NK-92 (cell line): ENCODE results near the gene UQCRQ.
"Not testable (repeated sequence)": the region's sequence is repeated elsewhere in the genome, so short reads cannot be mapped to it uniquely, and the experiment has no call there.

Source experiments
- DNase-seq: peaks from one replicate; lab custom pipeline; 2025; ENCODE audit not compliant: unreplicated experiment; lab: John Stamatoyannopoulos, UW

The UQCRQ gene

DNA sequence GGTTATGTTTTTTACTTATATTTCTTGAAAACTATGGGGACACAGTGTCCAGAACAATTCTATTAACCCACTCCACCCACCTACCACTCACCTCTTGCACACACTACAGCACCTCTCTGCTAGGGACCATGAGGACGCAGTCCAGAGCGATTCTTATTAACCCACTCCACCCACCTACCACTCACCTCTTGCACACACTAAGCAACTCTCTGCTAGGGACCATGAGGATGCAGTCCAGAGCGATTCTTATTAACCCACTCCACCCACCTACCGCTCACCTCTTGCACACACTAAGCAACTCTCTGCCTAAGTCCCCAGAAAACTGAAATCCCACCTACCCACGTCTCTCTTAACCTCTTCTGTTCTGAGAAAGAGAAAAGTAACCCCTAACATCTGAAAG lies 33.8 kb upstream of the UQCRQ start:
- DNase-seq, result no peak

DNA sequence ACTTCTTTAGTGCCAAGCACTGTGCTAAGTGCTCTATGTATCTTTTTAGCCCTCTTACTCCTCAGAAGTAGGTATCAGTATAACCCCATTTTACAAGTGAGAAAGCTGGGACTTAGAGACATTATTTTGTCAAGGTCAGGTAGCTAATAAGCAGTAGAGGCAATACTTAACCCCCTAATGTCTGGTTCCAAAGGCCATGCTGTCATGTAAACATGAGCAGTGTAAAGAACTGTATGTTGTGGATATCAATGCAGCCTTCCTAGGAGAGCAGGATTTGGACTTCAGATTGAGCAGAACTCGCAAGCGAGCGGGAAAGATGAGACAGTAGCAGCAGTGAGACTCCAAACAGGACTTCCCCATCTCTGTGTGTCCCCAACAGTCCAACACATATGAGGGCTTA lies 32.4 kb upstream of the UQCRQ start:
- DNase-seq, result no peak

DNA sequence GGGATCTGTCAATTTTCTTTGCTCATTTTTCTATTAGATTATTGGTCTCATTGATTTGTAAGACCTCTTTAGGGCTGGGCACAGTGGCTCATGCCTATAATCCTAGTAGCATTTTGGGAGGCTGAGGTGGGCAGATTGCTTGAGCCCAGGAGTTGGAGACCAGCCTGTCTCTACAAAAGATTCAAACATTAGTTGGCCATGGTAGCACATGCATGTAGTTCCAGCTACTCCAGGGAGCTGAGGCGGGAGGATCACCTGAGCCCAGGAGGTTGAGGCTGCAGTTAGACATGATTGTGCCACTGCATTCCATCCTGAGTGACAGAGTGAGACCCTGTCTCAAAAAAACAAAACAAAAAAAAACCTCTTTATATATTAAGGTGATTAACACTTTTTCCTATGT lies 29.6 kb upstream of the UQCRQ start:
- DNase-seq, result no peak

DNA sequence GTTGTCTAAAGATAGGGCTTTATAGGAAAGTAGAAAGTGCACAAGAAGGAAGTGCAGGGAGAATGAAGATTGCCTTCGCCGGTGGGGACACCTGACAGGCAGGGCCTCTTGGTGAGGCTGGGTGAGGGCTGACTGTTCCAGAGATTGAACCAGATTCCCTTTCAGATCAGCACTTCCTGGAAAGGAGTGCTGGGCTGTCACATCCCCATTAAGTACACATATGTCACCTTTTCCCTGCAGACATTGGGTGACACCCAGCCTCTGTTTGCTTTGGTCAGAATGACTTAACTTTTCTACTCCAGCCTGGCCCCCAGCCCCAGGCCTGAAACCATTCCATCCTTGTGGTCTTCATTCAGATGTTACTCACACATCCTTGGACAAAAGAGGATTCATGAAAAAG lies 28.6 kb upstream of the UQCRQ start:
- no peak for DNase-seq

DNA sequence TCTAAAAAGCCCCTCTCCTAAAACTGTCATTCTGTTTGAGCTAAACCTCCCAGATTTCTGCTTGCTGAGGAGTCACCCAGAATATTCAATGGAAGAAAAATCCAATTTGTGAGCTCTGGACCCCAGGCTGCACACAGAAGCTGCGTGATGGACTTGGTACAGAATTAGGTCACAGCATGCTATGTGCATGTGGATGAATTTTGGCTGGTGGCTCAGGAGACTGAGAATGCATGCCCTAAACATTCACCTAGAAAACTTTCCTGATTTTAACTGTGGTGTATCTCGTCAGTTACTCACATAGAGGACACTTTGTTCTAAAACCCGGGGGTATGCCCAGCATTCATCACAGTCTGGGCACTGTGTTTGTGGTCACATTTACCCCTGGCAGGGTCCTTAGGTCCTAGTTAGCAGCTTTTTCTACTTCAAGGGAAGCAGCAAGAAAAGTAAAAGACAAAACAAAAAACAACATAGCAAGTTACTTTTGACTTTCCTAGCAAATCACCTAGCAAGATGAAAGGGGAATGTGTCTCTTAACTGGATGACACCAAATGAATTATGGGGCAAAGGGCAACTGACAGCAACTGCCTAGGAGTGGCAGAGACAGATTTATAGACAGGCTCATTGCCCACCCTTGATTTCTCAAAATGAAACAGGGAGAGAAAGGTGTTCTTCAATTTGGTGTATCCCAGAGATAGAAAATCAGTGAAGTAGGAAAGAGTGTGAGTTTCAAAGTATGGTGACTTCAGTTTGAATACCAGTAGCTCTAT lies 27.7 kb upstream of the UQCRQ start:
- DNase-seq, result no peak

DNA sequence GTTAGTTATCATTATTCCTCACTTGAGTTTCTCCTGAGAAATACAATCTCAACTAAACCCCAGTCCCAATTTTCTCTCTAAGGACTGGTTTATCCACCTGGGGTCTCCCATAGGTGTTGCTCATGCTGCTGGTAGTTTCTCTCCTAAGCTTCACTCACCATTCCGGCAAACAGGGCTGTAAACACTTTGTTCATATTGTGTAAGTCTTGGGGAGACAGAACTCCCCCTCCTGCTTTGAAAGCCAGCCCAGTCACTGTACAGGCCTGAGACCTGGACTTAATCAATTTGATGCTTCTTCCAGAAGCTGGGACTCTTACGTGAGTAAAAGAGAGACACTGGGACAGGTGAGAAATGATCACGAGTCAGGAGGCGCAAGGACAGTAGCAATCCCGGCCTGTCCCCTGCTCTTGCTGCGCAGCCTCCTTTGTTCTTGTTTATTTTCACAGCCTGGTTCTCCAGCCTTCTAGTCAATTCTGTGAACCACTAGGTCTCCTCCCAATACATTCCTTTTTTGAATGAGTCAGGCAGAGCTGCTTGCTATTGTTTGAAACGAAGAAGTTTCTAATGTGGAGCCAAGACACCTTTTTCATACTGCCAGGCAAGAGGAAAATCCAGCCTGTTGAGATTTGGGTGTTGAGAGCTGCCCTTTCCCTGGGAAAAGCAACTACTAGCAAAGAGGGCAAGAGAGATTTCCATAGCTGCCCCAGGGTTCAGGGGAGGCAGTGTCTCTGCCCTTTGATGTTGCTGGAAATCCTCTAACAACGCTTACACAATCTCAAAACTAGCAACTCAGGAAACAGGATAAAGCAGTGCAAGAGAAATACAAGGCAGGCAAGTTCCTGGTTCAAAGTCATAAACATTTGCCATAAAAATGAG lies 26.8 kb upstream of the UQCRQ start:
- DNase-seq, result no peak

DNA sequence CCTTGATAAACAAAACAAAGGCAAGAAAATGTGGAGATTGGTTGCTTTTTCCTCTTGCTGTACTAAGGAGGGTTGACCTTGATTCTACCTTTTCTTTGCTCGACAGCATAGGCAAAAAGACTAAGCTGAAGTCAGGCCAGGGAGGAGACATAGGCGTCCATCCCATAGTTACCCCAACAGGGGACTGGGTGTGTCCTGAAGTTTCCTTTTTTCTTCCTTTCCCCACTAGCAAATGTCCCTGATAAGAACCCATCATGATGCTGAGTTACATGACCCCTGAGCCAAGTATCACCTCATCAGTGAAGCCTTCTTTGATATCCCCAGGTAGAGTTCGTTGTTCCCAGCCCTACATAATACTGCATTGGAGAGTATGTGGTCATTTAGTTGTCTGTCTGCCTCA lies 26.1 kb upstream of the UQCRQ start:
- DNase-seq, result no peak

DNA sequence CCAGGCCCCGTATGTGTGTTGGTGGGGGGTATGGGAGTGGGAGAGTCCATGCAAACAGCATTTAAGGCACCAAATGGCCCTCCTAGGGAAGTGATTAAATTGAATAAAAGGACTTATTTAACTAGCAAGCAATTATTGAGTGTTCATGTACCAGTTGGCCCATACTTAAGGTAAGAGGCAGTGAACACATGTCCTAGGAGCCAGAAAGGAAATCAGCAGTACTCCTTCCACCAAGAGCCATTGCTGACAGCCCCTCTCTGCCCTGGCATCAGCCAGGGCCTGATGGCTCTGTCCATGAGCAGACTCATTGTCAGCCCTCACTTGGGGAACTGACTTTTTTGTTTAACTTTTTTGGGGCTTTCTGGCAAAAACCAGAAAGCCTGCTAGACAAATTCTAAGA lies 25.5 kb upstream of the UQCRQ start:
- DNase-seq, result no peak

DNA sequence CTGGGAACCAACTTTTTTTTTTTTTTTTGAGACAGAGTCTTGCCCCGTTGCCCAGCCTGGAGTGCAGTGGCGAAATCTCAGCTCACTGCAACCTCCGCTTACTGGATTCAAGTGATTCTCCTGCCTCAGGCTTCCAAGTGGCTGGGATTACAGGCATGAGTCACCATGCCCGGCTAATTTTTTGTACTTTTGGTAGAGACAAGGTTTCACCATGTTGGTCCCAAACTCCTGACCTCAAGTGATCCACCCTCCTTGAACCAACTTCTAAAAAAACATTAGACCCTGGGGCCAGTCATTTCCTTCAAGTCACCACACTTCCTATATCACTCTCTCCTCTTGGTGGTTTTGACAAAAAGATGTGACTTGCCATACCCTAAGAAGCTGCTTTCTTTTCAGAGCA lies 25.1 kb upstream of the UQCRQ start:
- DNase-seq, result no peak

DNA sequence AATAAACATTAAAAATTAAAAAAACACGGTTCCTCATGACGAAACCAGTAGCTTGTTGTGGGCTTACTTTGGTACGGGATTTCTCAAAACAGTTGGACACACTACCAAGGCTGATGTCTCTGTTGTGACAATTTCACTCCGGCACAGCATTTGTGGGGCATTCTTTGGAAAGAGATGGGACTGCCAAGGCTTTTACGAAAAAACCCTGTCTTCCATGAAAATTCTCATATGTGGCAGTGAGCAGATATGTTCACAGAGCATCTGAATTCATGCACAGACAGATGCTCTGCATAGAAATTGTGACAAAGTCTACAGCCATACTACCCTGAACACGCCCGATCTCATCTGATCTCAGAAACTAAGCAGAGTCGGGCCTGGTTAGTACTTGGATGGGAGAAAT lies 18.2 kb upstream of the UQCRQ start:
- no peak for DNase-seq

DNA sequence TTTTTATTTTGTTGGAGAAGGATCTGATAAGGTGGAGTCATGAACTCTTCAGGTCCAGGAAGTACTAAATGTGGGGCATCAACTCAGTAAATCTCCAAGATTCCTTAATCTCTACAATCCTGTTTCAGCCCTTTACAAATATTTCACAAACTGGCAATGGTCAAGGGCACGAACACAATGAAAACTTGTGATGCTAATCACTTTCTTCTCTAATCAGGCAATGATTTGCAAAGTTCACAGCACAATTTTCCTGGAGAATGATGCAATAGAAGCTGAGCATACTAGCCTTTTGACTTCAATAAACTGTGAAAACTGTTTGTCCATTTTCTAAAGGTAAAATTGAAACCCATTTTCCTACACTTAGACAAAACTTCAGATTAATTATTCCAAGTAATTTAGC lies 17.1 kb upstream of the UQCRQ start:
- DNase-seq, result no peak

DNA sequence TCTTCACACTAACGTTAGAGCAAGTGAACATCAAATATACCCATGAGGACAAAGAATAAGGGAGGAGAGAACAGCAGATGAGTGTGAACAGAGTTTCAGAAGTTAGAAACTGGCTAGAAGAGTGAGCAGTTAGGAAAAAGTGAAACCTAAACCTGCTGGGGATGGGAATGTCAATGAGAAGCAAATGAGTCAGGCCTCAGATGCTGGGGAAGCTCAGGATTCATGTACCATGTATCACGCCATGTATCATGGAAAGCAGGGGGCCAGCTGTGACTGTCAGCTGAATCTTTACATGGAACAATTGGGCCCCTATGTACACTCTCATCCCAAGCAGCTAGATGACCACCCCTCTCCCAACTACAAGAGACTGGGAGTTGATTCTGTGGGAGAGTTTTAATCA lies 16.4 kb upstream of the UQCRQ start:
- no peak for DNase-seq

DNA sequence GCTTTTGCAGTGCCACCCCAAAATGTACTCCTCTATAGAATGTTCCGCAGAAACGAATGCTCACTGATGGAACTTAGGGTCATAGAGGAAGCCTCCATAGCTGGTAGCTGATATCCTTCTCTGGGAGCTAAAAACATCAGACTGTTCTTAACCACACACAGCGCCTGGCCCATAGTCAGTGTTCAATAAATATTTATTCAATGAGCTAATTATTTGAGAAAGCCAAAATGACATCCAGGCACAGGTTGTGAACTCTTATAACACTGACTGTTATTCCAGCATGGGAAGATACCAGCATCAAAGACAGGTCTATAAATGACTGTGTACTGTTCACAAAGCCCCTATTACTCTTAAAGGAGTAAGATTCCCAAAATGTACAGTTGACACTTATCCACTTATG lies 13.1 kb upstream of the UQCRQ start:
- DNase-seq, result no peak

DNA sequence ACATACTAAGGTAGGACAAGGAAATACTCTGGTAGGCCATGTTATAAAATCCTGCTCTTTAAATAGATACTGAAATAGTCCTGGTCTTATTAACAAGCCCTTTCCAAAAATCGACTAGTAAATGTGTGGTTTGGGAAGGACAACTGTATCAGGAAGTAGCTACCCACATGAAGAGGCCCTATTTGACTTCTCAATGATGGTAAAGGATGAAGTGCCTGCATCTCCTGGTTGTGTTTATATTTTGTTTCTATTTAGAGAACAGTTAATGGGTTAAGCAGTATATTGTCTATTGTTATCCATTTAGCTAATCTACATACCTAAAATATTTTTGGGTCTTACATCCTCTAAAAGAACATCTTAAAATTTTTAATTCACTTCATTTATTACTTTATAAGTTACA lies 12.7 kb upstream of the UQCRQ start:
- DNase-seq, result no peak

DNA sequence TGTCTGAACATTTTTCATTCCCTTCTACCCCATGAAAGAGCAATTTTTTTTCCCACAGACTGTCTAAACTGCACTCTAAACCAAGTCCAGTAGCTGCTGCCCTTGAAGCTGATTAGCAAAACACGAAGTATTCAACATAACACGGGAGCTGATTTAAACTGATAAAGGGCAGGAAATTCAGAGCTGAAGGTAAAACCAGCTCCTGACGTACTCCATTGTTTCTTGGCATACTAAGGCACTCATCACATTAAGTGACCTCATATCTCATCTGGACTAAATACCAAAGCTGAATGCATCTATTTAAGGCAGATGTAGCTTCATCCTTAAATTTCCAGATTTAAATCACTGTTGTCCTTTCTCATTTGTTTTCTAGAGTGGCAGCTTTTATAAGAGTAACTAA lies 12.1 kb upstream of the UQCRQ start:
- no peak for DNase-seq

DNA sequence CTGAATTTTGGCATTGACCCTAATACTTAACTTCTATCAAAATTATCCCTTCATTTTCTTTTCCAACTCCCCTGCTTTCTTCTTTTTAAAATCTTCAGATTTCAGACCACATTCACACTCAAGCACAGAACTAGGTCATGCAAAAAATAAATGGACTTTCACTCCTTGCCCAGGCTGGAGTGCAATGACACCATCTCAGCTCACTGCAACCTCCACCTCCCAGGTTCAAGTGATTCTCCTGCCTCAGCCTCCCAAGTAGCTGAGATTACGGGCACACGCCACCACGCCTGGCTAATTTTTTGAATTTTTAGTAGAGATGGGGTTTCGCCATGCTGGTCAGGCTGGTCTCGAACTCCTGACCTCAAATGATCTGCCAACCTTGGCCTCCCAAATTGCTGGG lies 11.4 kb upstream of the UQCRQ start:
- DNase-seq, result not testable (repeated sequence)

DNA sequence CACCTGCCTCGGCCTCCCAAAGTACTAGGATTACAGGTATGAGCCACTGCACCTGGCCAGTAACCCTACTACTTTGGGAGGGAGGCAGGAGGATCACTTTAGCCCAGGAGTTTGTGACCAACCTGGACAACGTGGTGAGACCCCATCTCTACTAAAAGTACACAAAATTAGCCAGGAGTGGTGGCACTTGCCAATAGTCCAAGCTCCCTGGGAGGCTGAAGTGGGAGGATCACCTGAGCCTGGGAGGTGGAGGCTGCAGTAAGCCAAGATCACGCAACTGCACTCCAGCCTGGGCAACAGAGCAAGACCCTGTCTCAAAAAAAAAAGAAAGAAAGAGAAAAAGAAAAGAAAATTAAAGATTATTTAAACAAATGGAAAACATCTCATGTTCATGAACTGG lies 10.4 kb upstream of the UQCRQ start:
- DNase-seq, result no peak

DNA sequence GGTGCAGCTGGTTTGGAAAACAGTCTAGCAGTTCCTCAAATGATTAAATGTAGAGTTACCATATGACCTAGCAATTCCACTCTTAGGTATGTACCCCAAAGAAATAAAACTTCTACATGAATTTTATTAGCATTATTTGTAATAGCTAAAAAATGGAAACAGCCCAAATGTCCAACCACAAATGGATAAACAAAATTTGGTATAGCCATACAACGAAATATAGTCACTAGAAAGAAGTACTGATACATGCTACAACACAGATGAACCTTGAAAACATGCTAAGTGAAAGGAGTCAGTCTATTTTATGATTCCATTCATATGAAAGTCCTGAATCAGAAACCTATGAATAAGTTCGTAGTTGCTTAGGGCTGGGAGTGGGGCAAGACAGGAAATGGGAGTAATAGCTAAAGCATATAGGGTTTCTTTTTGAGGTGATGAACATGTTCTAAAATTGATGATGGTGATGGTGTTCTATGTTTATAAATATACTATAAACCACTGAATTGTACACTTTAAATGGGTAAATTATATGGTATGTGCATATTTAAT lies 6.5 kb upstream of the UQCRQ start:
- no peak for DNase-seq

DNA sequence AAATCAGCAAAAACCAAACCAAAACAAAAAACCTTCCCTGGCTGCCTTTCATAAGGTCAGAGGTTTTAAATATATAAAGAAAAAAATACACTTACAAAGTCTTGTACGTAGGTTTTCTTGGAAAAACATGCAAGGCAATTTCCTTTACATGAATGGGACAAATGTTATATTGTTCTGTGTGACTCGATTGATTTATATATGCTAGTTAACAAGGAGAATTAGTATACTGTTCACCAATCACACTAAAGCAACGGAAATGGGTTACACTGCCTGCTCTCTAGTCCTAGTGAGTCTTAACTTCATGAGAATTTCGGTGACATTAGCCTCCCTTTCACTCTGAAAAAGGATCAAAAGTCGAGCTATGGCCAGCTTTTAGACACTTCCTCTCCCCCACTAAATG lies 5.7 kb upstream of the UQCRQ start:
- no peak for DNase-seq

DNA sequence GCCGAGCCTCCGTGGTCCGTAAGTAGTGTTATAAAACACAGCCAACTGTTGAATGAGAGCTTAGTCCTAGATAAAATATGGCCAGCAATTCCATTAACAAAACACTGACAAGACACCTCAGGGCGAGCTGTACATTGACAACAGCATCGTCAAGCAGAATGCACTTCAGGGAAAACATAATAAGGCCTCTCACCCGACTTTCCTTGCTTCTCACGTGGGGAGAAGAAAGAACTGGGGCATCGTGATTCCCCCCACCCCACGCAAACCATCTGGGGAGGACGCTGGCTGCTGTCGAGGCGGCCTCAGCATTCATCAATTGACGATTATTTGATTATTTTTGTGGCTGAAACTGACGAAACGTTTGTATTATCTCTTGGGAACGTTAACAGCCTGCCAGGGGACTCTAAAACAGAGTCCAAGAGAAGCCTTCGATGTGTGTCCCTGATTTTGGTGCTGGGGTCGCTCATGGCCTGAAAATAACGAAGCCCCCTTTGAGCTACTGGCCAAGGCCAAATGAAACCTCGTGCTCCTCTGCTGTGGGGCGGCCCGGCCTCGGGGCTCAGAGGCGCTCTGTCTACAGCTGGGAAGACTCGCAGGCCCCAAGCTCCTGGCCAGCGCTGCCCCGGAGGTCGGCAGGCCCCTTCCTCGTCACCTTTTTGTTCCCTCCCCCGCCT lies 637 bp upstream of the UQCRQ start:
- DNase-seq, result no peak

DNA sequence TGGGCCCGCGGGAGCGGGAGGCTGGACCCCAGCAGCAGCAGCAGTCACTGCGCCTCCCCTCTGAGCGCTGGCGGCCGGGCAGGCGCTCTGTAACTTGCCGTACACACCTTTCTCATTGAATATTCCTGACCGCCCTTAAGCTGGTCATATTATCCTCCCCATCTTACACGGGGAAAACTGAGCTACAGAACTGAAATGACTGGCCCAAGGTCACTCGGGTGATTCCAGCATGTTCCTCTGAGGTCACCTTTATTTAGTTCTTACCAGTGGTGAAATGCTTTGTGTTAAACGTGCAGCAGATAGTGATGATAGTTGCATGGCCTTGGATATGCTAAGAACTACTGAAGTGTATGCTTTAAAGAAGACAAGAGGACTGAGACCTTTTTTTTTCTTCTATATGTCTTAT lies 607 bp downstream of the UQCRQ start:
- no peak for DNase-seq

DNA sequence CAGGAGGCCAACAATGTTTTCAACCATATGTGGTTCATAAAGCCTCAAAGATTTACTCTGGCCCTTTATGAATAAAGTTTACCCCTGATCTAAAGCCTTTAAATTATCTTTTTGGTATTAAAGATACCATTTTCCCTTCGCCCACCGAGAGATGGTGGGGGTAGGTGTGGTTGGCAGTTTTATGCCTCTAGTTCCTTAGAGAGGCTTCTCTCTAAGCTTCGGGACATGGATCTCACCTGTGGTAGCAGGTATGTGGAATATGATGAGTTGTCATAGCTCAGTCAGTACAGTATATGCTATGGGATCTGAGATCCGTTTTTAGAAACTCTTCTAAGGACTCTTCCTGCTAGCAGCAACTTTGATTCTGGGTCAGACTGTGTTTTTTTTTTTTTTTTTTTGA lies 2.3 kb downstream of the UQCRQ start:
- no peak for DNase-seq
